ENCODE data around the gene ALK.

- TF ChIP-seq GATA2 (IDR thresholded peaks at IDR 0.05; ENCODE audit: low read depth, low read length): no peak
- no peak for TF ChIP-seq GATA3 (IDR thresholded peaks at IDR 0.05; ENCODE audit: low read depth, low read length)
Observed at GRCh38 chr2:29601321-29601720, 320.1 kb downstream of the ALK start.
